Vagina (tissue), 2 donors: ENCODE results near the gene ADORA2A.

Experiments used
- CTCF ChIP-seq, 3 experiments: fragments of 450-650 bp in 2 of 3; fragments of 200-600 bp in 1 of 3; sonication (generic) in 1 of 3; IDR thresholded peaks; one replicate each; pipeline ENCODE4 v1.5.1; 2017 to 2019; ENCODE audit warnings: antibody characterized with exemption in 3 of 3, mild to moderate bottlenecking in 2 of 3, moderate library complexity in 2 of 3
- POLR2A ChIP-seq, 2 donors: fragments of 450-650 bp; IDR thresholded peaks; one replicate each; pipeline ENCODE4 v1.6.1; 2017; ENCODE audit warnings: antibody characterized with exemption in 2 of 2, mild to moderate bottlenecking in 2 of 2, moderate library complexity in 2 of 2

- TF ChIP-seq POLR2A (IDR thresholded peaks at IDR 0.05) (no peak), CTCF (IDR thresholded peaks at IDR 0.05) (no peak)
These were observed 963 bp upstream of the ADORA2A start for GRCh38 chr22:24426436-24426835.
